SJCRH30 (cell line): ENCODE measurements around the gene TRIM43B. TPM values are rescaled to one million over a fixed set of nuclear protein-coding genes. Genes with fewer than 3 reads are reported as not detected.
"Not testable (repeated sequence)": the region's sequence is repeated elsewhere in the genome, so short reads cannot be mapped to it uniquely, and the experiment has no call there.

Experiments used
- DNase-seq, 2 experiments: peaks; one replicate each; pipeline ENCODE4 v3.0.0-alpha.2; 2015 to 2020
- H3K27ac ChIP-seq: fragments of 250-450 bp; sonication (Bioruptor Pico); 2 replicates; pipeline ENCODE4 v1.5.1; 2020; ENCODE audit warnings: mild to moderate bottlenecking, moderate library complexity
- H3K27me3 ChIP-seq: fragments of 250-450 bp; sonication (Bioruptor Pico); 2 replicates; pipeline ENCODE4 v1.5.1; 2020; ENCODE audit warnings: mild to moderate bottlenecking, moderate library complexity
- H3K36me3 ChIP-seq: fragments of 250-450 bp; sonication (Bioruptor Pico); 2 replicates; pipeline ENCODE4 v1.5.1; 2020; ENCODE audit warnings: mild to moderate bottlenecking, moderate library complexity
- H3K4me1 ChIP-seq: fragments of 250-450 bp; sonication (Bioruptor Pico); 2 replicates; pipeline ENCODE4 v1.5.1; 2020; ENCODE audit warnings: mild to moderate bottlenecking, moderate library complexity
- H3K4me3 ChIP-seq: fragments of 250-450 bp; sonication (Bioruptor Pico); 2 replicates; pipeline ENCODE4 v1.5.1; 2020; ENCODE audit warnings: mild to moderate bottlenecking, moderate library complexity
- H3K9me3 ChIP-seq: fragments of 250-450 bp; sonication (Bioruptor Pico); replicated peaks from 2 replicates; pipeline ENCODE4 v1.5.1; 2020; ENCODE audit warnings: mild to moderate bottlenecking, moderate library complexity
- total RNA-seq: library from RNA; depleted of rRNA; stranded (reverse); fragments of >200 nt; shearing (Covaris generic); gene quantifications from 2 replicates; pipeline ENCODE4 v1.2.3, GENCODE V29; 2014; rRNA removed

The TRIM43B gene
- total RNA-seq, 1 experiment from 2014 or later: not detected

DNA sequence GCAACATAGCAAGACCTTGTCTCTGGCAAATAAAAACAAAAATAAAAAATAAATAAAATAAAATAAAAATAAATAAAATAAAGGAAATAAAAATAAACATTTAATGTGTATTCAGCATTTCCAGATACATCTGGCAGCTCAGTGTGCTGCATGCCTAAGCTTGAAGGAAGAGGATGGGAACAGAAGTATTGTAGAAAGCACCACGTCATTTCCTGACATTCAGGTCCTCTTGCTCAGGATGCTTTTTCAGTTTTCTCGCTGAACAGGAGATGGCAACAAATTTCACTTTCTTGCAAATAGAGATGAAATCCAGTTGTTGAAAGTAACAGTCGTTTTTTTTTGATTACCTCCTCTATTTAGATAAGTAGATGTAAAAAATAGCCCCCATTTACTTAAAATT, 21.3 kb downstream of the TRIM43B start:
- not testable (repeated sequence) for H3K27ac ChIP-seq, H3K36me3 ChIP-seq, DNase-seq, H3K27me3 ChIP-seq, H3K9me3 ChIP-seq, H3K4me3 ChIP-seq, H3K4me1 ChIP-seq

DNA sequence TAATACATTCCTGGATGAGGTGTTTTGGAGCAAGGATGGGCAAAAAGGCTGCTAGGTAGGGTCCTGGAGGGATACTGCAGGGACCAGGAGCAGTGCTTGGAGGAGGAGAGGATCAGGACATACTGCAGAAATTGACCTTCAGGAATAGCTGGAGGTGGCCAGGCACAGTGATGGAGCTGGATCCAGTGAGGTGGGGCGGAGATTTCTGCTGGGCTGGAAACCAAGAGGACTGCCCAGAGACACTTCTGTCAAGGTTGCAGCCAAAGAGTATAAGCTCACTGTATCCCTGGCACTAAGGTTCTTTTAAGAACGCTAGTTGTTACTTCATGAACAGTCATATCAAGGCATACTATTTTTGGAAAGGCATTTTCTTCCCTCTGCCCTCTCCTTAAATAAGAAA, 39.2 kb downstream of the TRIM43B start:
- H3K27me3 ChIP-seq, H3K4me3 ChIP-seq, H3K27ac ChIP-seq, H3K4me1 ChIP-seq, H3K9me3 ChIP-seq, H3K36me3 ChIP-seq, DNase-seq: not testable (repeated sequence)

DNA sequence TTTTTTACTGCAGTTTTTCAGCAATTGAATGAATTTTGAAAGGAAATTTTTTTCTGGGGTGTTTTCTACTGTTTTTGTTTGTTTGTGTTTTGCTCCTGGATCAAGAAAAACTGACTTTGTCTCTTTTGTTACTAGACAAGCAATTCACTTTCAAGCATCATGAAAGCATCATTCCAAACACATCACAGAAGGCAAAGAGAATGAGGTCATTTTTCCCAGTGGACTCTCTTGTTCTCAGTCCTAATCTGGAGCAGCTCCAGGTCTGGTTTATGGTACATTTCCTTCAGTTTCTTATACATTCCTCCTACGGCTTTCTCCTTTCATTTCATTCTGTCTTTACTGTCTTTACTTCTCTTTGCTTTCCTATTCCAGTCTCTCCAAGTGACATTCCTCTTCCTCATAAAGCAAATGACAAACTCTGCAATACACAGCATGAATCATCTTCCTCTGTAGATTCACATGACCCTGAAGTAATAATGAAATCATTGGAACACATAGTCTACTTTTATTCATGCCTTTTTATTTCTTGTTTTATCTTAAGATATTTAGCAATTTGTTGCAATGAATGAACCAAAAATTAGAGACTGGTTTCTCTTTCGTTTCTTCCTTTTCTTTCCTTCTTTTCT, 42.0 kb downstream of the TRIM43B start:
- not testable (repeated sequence) for H3K4me1 ChIP-seq, H3K4me3 ChIP-seq, DNase-seq, H3K9me3 ChIP-seq, H3K27ac ChIP-seq, H3K27me3 ChIP-seq, H3K36me3 ChIP-seq

DNA sequence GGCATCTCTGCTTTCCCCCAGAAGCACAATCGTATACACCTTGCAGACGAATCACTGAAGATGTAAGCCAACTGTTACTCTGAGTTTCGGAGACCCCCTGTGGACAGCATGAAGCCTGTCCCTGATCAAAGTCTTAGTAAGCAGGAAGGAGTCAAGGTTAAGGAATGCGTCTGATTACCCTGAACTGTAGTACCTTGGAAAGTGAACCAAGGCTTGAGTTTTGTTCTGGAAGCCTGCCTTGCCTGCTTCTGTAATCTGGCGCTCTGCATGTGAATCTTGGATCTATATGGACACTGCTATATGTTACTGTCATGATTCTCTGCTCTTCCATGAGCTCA, 48.7 kb downstream of the TRIM43B start:
- not testable (repeated sequence) for H3K27ac ChIP-seq, H3K4me1 ChIP-seq, H3K27me3 ChIP-seq, DNase-seq, H3K9me3 ChIP-seq, H3K4me3 ChIP-seq, H3K36me3 ChIP-seq

DNA sequence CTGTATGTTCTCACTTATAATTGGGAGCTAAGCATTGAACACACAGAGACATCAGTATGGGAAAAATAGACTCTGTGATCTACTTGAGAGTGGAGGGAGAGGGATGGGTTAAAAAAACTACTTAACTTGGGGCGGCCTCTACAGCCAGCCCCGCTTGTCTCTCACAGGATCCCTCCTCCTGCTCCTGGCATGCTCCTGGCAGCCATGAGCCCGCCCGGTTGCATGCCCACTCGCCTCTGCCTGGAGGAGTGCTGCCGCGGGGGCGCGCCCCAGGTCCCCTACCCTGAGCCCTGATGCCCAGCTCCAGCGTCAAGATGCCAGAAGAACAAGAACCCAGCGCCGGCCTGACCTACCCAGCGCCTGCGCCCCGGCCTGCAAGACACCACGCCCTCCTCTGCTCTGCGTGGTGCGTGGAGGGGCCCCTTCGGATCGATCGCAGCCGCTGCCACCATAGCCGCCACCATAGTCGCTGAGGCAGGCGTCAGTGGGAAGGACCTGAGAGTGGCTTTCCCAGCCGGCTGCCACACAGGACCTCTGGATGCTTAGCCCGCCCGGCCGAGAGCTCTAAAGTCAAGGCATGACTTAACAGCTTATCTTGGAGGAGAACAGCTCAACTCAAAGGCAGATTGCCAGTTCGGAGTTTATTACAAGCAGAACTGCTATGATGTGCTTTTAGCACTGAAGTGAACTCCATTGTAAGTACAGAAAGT, 49.2 kb downstream of the TRIM43B start:
- H3K27ac ChIP-seq, DNase-seq, H3K27me3 ChIP-seq, H3K9me3 ChIP-seq, H3K4me3 ChIP-seq, H3K36me3 ChIP-seq, H3K4me1 ChIP-seq: not testable (repeated sequence)

DNA sequence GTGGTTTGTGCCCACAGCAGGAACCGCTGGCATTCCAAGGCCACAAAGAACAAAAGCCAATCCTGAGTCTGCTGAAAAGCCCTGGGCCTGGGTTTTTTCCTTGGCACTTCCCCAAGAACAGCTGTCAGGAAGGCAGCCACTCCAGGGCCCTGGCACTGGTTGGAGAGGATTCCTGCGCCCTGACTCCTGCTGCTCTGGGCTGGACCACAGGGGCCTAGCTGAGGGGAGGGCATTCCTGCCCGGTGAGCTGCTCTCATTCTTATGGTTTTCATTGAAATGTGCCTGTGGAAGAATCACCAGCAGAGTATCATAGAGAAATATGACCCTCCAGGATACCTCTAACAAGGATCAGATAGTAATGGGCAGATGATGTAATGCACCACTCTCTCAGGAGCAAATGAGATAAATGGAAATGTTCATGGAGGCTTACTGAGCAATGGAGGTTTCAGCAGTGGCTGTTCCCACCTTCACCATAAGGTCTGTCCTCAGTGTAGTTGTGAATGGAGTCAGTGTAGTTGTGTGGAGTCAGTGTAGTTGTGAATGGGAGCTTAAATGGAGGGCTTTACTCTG, 50.0 kb downstream of the TRIM43B start:
- not testable (repeated sequence) for H3K27me3 ChIP-seq, H3K4me3 ChIP-seq, H3K36me3 ChIP-seq, H3K9me3 ChIP-seq, H3K4me1 ChIP-seq, H3K27ac ChIP-seq
- peak; percentile 30 to 84 for DNase-seq

DNA sequence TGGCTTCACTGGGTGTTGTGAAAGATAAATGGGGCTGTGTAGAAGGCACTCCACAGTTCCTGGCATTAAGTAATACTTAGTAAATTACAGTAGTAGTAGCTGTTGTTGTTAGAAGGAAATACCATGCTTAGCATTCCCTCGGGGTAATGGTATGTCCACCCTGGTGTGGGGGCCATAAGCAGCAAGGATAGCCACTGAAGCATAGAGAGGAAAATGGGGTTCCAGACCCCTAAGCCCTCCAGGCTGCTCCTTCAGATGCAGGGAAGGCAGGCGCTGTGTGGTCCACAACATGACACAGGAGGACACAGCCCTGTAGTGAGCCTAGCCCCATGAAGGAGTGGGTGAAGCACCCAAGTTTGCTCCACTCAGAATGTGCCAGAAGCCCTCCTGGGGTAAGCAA, 50.6 kb downstream of the TRIM43B start:
- H3K27ac ChIP-seq, DNase-seq, H3K36me3 ChIP-seq, H3K4me3 ChIP-seq, H3K9me3 ChIP-seq, H3K27me3 ChIP-seq, H3K4me1 ChIP-seq: not testable (repeated sequence)

DNA sequence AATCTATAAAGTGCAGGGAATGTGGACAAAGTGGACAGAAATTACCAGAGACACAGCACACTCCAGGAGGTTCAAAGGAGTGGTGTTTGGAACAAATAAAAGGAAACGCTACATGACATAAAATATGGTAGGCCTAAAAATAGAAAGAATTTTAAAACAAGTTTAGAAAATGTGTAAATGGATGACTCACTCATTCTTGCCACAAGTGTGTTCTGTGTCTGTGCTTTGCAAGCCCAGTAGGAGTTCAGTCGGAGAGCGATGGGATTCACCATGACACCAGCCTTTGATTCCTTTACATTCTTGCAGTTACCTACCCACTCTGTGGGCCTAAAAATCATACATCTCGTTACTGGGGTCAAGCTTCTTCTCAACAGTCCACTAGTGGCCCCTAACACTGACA, 51.2 kb downstream of the TRIM43B start:
- not testable (repeated sequence) for H3K9me3 ChIP-seq, H3K27me3 ChIP-seq, DNase-seq, H3K27ac ChIP-seq, H3K4me1 ChIP-seq, H3K4me3 ChIP-seq, H3K36me3 ChIP-seq

DNA sequence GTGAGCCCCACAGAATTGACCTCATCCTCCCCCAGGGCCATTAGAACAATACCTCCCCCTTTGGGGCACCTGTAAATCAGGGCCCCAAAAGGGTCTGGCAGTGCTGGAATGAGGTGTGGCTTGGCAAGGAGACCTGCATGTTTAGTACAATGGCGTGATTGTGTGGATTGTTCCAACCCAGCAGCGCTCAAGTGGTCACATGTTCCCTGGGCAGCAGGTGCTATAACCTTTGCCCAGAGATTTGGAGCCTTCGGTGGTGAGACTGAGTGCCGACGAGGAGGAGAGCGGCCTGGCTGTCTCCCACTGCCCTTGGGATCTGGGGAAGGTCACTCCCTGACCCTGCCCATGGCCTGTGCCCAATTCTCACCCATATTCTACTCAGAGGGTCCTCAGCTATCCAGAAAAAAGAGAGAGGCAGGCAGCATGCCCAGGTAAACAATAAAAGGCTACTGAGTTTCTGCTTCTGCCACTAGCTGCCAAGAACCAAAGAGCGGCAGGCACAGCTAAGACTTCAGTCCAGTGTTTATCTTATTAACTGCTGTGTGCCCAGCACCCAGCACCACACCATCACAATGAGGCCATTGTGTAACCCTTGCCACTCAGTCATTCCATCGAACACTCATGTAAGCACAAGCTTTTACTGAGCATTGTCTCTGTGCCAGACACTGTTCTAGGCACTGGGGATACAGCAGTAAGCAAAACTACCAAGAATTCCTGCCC, 54.6 kb downstream of the TRIM43B start:
- not testable (repeated sequence) for H3K9me3 ChIP-seq, H3K27me3 ChIP-seq, H3K36me3 ChIP-seq, DNase-seq, H3K4me1 ChIP-seq, H3K4me3 ChIP-seq, H3K27ac ChIP-seq

DNA sequence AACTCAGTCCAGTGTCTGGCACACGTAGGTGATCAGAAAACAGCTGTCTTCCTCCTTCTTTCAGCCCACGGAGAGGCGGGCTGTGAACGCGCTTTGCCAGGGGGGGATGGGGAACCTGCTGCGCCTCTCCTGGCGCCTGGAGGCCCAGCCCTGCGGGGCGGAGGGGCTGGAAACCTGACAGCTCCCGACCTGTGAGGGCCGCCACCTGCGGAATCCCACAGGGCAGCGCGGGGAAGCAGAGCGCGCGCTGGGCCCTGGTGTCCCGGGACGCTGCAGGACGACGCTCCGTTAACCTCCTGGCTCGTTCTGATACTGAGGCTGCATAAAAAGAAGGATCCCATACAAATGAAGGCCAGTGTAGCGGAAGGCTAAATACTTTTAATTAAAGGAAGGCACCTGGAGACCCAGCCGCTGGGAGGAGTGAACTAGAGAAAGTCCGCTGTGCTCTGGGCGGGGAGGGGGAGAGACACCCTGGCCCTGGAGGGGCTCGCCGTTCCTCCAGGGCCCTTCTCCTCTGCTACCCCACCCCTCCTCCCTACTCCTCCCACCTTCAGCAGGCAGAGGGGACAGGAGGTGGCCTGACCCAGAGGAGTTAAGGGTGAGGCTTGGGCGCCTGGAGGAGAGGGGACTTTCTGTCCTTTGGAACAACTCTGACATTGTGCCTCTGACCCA, 57.2 kb downstream of the TRIM43B start:
- H3K36me3 ChIP-seq, H3K27me3 ChIP-seq, H3K4me1 ChIP-seq, H3K4me3 ChIP-seq, DNase-seq, H3K27ac ChIP-seq, H3K9me3 ChIP-seq: not testable (repeated sequence)

Other genes with a start within 250 kb of the TRIM43B start
- 0.05 and 0.57 TPM in 2 replicates for gene PROM2, start 210.3 kb downstream of the TRIM43B start, total RNA-seq
- gene KCNIP3, start 187.4 kb downstream of the TRIM43B start, total RNA-seq: not detected in 2 replicates
- 19.6 and 21.3 TPM in 2 replicates for gene FAHD2A, start 82.0 kb downstream of the TRIM43B start, total RNA-seq
- not detected in 2 replicates for gene TRIM43, start 107.2 kb upstream of the TRIM43B start, total RNA-seq